GM21786 (cell line): ENCODE data around the gene CILP2.
A peak's percentile ranks its signal among the peaks of the same experiment; 100 is the strongest.

Experiments used
- ATAC-seq: cut with Tn5 transposase; IDR thresholded peaks from one replicate; pipeline ENCODE4 v1.9.1; 2021; ENCODE audit not compliant: unreplicated experiment

CILP2 gene

DNA sequence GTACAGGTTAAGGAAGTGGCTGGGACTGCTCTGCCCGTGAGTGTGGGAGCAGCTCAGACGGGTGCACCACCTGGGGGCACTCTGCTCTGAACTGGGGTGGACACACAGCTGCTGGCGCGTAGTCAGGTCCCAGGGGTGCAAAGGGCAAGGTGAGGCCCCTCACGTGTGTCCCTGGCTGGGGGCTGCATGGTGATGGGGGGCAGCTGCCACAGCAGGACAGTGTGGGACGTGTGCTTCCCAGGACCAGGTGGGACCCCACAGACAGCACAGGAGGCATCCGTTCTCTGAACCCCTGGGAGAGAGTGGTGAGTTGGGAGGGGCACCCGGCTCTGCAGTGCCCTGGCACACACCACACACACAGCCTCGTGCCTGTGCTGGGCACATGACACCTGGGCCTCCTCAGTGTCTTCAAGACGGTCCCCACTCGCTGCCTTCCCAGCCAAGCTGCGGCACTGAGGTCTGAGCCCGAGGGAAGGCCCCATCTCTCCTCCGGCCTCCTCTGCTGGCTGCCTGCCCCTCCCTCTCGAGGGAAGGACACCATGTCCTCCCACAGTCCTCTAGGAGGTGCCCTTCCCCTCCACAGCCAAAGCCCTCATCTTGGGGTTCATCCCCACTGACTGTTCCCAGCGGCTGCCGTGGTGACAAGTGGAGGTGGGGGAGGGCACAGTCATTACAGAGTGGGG, 24.7 kb downstream of the CILP2 start:
- no peak for ATAC-seq

DNA sequence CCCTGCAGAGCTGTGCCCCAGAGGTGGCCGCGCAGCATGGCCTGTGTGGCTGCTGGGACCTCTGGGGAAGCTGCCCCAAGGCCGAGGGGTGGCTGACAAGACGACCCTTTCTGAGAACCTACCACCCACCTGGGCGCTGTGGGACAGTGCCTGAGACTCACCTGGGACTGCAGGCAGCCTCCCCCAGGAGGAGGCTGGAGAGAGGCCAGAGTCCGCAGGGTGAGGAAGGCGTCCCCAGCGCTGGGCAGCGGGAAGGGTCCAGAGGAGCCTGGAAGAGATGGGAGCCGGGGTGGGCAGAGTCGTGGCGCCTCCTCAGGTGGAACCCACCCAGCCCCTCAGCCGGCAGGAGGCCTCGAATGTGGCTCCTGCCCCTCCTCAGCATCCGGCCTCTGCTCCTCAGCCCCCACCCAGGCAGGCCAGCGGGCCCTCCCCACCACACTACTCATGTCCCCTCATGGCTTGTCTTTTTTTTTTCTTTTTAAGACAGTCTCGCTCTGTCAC, 25.3 kb downstream of the CILP2 start:
- no peak for ATAC-seq

DNA sequence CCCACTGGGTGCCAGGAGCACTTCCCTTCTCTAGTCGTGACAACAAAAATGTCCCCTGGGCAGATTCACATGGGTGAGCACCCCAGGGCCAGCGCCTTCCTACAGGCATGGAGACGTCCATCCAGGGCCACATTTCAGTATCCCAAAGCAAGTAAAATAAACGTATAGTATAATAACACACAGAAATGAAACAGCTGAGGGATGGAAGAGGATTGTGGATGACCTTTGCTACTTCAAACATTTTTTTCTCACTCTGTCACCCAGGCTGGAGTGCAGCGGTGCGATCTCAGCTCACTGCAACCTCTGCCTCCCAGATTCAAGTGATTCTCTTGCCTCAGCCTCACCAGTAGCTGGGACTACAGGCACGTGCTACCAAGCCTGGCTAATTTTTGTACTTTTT, 28.2 kb downstream of the CILP2 start:
- no peak for ATAC-seq

DNA sequence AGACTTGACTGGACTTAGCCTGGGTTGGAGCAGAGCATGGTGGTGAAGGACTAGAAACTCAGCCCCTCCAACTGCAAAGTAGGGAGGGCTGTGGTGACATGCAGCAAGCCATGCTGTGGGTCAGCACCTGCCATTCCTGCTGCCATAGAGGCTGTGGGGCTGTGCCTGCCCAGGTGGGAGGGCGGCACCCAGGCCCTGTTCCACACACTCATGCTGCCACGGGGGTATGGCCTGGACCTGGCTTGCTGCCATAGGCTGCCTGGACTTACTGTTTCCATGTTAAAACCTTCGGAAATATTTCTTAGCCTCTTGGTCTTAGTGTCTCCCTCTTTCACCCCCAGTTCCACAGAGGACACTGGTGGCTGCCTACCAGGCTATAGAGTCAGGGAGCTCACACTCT, 29.3 kb downstream of the CILP2 start:
- ATAC-seq = no peak

DNA sequence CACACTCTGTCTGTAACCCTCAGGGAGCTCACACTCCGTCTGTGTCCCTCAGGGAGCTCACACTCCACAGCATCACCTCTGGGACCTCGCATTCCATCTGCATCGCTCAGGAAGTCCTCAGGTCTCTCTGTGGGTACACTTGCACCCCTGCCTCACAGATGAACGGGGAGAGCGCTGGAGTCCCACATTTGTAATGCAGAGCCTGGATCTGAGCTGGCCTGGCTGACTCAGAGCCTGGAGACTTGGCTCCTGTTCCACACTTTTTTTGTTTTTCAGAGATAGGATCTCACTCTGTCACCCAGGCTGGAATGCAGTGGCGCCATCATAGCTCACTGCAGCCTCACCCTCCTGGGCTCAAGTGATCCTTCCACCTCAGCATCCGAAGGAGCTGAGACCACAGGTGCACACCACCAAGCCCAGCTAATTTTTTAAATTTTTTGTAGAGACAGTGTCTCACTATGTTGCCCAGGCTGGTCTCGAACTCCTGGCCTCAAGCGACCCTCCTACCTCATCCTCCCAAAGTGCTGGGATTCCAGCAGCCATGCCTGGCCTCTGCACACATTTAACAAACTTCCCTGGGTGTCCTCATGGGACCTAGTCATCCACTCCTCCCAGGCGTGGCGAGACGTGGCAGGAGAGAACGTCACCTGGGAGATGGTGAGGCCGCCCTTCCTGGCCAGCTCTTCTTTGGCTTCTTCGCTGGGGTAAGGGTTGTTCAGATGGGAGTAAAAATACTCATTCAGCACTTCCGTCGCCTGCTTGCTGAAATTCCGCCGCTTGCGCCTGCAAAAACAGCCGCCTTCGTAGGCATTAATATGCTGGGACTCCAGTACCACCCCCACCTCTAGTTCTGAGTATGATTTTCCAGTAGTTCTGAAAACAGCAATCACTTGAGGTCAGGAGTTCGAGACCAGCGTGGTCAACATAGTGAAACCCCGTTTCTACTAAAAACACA, 31.0 kb downstream of the CILP2 start:
- no peak for ATAC-seq

DNA sequence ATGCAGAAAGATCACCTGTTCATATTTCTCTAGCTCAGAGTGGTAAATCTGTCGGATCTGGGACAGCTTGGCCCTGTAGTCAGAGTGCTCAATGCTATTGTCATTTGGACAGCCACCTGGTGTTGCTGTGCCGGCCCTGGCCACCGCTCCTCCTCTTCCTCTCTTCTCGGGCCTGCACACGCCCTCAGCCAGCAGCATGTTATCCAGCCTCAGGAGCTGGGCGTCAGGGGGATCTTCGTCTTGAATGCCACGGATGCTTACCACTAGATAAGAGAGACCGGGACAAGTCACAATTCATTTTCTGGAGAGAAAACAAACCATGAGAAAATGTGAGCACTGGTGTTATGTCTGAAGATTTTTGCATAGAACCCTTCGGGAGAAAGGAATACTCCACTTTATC, 32.5 kb downstream of the CILP2 start:
- ATAC-seq = no peak

DNA sequence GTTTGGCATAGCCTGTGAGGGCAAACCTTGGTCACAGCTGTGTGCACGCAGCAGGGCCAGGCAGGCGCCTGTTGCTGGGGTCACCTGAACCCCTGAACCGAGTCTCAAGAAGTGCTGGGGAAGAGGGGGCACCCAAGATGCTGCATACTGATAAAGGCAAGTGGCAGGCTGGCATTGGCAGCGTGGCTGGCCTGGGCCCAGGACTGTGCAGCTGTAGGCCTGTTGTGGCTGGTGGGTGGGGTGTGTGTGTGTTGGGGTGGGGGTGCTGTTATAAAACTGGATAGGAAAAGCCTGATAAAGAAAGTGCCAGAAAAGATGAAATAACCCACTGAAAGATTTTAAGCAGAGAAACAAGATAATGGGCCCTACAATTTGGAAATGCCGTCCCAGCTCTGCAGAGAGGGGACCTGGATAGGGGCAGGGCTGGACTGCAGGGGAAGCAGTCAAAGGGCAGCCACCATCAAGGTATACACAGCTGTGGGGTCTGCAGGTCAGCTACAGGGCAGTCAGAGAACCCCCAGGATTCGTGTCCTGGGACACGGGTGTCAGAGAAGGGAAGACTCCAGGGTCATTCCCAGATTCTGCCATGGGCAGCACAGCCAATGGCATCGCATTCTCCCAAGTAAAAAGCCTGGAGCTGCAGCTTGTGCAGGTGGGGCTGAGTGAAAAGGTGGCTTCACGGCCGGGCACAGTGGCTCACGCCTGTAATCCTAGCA, 33.2 kb downstream of the CILP2 start:
- ATAC-seq = no peak

DNA sequence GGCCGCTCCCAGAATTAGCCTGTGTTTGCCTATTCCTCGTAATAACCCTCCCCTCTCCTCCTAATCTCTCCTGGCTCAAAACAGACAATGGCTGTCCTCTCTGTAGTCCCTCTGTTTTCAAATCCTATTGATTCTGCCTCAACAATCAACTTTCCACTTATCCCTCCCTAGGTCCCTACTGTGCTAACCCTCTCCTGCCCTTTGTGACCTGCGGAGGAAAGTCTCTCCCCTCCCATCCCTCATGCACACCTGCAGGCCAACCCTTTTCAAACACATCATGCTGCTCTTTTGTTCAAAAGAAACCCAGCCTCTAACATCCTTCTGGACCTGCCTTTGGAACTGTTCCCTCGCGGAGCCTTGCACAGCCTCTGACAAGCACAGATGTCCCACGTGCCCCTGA, 37.3 kb downstream of the CILP2 start:
- ATAC-seq = no peak

DNA sequence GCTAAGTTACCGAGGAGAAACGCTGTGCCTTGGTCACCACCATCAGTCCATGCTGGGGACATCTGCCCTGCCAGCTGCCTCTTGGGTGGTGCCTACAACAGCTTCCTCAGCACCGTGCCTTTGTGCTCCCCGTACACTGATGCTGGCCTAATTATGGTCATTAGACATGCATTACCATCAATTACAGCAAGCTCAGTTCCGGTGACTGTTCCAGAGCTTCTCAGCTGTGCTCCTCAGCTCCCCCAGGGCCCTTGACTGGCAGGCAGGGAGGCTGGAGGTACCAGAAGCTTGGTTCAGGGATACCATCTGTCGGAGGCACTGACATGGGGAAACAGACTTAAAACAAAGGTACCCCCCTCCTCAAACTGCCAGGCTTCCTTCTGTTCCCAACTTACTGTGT, 40.2 kb downstream of the CILP2 start:
- no peak for ATAC-seq

DNA sequence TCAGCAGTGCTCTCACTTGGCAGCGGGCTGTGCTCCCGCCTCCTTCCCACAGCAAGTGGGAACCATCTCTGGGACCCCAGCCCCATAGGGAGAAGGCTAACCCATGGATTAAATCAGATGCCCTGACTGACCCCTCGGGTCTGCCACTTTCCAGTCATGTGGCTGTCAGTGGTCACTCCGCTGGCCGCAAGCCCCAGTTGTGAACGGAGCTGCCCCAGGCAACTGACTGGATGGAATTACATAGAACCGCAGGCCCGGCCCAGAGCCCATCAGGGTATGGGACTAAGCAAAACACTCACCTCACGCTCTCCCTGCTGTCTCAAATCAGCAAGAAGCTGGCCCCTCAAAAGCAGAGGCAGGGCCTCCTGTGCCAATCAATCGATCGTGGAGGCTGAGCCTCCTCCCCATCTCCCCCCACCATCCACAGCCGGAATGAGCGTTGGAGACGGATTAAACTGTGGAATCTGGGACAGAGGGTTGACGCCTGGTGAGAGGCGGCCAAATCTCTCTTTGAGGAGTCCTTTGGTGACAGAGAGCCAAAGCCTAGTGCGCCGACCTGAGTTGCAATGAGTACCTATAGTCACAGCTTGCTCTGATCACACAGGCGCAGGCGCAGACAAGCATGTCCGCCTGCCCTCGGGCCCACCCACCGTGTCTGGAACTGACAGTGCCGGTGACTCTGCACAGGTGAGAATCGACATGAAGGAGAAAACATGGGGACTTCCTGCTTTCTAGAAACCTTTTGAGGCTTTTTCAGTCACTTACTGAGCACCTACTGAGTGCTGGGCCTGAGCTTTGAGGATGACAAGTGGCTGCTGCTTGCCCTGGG, 41.7 kb downstream of the CILP2 start:
- ATAC-seq = no peak

DNA sequence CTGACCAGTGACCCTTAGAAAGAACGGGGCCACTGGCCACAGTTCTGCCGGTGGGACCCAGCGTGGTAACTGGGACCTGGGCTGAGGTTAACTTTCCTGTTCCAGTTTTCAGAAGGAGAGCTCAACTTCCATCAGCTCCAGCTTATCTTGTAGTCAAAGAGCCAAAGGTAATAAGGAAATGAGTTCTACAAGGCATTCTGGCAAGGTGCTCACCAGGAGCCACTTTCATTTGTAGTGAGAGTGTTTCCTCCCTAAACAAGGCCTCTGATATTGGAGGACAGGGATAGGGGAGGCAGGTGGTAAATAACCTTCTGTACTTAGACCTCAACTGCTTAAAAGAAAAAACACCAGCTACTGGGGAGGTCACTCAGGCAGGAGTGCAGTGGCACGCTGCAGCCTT, 42.4 kb downstream of the CILP2 start:
- ATAC-seq = no peak

DNA sequence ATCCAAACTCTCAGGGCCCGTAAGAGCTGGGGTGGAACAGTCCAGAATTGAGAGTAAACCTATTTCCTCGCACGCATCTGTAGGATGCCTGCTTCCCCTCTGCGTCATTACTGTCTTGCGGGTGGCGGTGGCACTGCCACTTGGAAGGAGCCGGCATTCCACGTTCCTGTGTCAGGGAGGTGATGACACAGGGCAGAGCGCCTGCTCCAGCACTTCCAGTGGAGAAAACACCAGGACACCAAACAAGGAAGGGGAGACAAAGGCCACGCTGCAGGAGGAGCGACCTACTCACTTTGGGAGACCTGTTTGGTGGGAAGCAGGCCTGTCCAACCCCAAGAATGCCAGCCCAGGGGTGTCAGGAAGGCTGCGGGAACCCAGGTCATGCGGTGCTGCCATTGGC, 43.3 kb downstream of the CILP2 start:
- ATAC-seq = no peak

DNA sequence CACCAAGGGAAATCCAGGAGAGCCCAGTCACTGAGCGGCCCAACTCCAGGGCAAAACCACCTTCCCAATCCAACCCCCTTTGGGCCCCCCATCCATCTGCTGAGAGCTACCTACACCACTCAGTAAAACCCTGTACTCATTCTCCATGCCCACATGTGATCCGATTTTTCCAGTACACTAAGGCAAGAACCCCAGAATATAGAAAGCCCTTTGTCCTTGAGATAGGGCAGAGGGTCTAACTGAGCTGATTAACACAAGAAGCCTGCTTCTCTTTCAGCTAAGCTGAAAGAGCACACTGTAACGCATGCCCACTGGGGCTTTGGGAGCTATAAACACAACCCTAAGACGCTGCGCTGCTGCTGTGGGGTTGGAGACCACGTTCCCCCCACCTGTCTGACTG, 44.4 kb downstream of the CILP2 start:
- ATAC-seq = no peak

DNA sequence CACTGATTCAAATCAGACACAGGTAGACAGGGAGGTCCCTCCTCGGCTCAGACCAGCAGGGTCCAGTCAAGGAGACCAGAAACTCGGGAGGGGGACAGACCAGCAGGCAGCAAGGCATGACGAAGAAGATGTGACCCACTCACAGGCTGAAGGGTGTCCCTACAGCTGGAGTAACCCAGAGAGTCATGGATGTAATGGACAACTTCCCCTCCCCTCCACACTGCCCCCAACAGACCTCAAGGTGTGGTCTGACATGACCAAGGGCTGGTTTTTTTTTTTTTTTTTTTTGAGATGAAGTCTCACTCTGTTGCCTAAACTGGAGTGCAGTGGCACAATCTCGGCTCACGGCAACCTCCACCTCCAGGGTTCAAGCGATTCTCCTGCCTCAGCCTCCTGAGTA, 46.3 kb downstream of the CILP2 start:
- ATAC-seq = no peak

DNA sequence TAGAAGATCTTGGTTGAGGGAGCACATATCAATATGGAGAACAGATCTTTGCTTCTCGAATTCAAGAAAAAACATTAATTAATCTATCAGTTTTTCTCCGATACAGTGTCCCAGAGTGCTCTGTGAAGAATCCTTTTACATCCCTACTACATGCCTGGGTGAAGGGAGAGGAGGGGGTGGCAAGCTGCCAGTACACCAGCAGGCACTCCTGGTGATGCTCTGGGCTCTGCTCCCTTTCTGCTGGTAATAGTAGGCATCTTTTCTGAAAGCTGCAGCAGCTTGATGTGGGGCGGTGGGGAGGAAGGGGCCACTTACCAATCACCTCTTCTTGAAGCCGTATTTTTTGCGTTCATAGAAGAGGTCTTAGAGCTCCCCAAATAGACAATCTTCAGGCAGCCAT, 49.7 kb downstream of the CILP2 start:
- ATAC-seq = no peak

DNA sequence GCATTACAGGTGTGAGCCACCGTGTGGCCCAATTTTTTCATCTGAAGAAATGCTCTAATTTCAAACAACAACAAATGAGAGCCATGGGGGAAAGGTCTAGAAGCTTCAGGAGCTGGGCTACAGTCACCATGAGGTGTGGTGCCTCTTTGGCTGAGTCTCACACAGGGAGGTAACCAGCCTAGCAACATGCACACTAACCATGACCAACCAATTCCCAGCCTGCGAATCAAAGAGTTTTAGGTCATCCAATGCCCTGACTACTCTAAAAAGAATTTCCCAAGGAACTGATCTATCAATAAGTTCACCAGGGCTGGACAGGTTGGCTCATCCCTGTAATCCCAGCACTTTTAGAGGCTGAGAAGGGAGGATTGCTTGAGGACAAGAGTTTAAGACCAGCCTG, 50.5 kb downstream of the CILP2 start:
- ATAC-seq = no peak

DNA sequence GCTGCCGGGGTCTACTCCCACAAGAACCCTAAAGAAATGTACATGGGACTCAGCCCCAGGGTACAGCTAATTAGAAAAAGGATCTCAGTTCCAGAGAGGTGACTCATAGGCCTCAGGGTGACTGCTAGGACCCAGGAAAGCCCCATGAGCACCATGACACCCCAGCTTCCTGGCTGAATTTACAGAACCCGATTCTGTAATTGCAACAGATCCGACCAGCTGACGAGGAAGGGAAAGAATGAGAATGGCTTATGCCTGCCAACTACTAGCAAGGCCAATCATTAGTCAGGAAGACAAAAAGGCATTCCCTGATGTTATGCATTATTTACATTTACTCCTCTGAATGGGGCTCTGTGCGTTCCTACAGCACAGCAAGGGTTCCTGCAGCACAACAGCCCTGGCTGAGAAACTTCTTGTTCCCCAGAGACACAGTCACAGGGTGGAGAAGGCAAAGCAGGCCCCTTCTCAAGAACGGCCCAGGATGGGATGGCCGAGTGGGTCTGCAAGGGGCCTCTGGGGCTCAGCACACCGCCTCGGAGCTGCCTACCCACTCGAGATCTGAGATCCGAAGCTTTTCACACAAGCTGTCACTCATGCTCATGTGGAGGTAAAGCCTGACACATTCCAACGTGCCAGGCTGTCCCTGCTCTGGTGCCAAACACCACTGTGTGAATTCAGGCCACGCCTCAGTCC, 53.2 kb downstream of the CILP2 start:
- ATAC-seq = peak; percentile 78

DNA sequence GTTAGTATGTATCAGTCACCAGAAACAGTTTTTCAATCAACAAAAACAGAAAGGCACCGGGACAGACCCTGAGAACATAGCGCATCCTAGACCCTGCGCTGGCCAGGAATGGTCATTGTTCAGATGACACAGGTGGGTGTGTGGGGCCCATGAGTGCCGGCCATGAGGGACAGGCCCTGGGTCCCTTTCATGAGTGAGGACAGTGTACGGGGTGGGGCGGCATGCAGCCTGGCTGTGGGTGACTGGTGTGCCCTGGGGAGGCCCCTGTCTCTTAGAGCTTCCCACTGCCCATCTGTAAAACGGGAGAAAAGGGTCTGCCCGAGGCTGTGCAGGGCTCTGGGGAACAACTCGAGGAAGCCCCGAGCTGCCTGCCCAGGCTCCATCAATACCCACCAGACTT, 54.6 kb downstream of the CILP2 start:
- ATAC-seq = no peak

DNA sequence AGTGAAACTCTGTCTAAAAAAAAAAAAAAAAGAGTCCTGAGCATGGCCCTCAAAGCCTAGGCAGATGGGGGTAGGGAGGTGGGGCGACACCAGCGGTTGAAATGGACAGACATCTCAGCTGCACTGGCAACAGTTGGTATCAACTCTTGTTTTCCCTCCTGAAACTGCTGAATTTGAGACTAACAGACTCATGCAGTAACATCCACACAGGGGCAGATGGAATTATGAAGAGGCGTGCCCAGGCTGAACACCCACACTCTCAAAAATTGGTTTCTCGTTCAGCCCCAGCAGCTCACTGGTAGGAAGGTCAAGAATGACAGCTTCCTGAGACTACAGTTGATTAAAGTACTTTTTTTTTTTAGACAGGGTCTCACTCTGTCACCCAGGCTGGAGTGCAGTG, 56.3 kb downstream of the CILP2 start:
- ATAC-seq = no peak

DNA sequence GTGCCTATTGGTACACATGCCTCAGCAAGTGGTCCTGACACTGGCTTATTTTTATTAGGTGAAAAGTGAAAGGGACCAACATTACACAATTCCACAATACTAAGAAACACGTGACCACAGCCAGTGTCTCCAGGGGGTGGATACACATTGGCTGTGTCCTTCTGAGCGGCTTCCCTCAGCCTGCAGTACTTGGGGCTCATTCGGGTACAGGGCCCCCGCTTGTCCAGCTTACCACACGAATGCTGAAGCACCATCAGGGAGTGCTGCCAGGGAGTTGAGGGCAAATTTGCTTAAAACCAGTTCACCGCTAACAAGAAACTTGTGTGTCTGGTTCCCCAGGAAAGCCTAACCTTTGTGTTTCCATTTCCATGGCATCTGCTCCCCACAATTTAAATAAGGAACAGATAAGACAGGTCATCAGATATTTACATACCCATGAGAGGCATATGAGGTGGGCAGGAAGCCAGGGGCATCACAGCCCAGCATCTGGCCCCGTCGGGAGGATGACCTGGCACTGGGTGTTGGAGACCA, 57.2 kb downstream of the CILP2 start:
- no peak for ATAC-seq
